CD14-positive monocyte (primary cell): ENCODE data around the gene AAMP. TPM values are rescaled to one million over a fixed set of nuclear protein-coding genes. Genes with fewer than 3 reads are reported as not detected.

Experiments used
- DNase-seq, 3 donors: peaks; one replicate each; pipeline ENCODE4 v3.0.0-alpha.2; 2011 to 2022
- H2AFZ ChIP-seq: 2 replicates; pipeline ENCODE4 v1.6.0; 2012; ENCODE audit warnings: mild to moderate bottlenecking, low read depth, low read length, inconsistent platforms; ENCODE audit not compliant: insufficient read depth, poor library complexity, severe bottlenecking
- H3K27ac ChIP-seq, 2 donors: 1 replicate in 1 of 2; 2 replicates in 1 of 2; pipeline ENCODE4 v1.5.1; 2012 to 2013; ENCODE audit warnings: low read length in 2 of 2, control low read depth in 1 of 2, inconsistent platforms in 1 of 2, low read depth in 1 of 2, mild to moderate bottlenecking in 1 of 2
- H3K27me3 ChIP-seq, 2 donors: one replicate each; pipeline versions ENCODE4 v1.6.0 to v1.6.1; 2011 to 2013; ENCODE audit warnings: low read length in 2 of 2; ENCODE audit not compliant: control insufficient read depth in 2 of 2, insufficient read depth in 2 of 2
- H3K36me3 ChIP-seq, 2 donors: replicated peaks in 1 of 2; 1 replicate in 1 of 2; 2 replicates in 1 of 2; pipeline versions ENCODE4 v1.5.1 to v1.6.1; 2012 to 2013; ENCODE audit warnings: low read length in 2 of 2, control low read depth in 1 of 2, inconsistent platforms in 1 of 2, mild to moderate bottlenecking in 1 of 2; ENCODE audit not compliant: insufficient read depth in 2 of 2, control insufficient read depth in 1 of 2
- H3K4me1 ChIP-seq, 2 donors: 1 replicate in 1 of 2; 2 replicates in 1 of 2; pipeline versions ENCODE4 v1.5.1 to v1.6.1; 2012 to 2013; ENCODE audit warnings: low read length in 2 of 2, control low read depth in 1 of 2, inconsistent platforms in 1 of 2, mild to moderate bottlenecking in 1 of 2, moderate library complexity in 1 of 2; ENCODE audit not compliant: insufficient read depth in 2 of 2, control insufficient read depth in 1 of 2
- H3K4me2 ChIP-seq: replicated peaks from 2 replicates; pipeline ENCODE3; 2012; ENCODE audit warnings: low read length, moderate library complexity, mild to moderate bottlenecking; ENCODE audit not compliant: poor library complexity, severe bottlenecking; ENCODE audit errors: extremely low read depth
- H3K4me3 ChIP-seq, 3 experiments: fragments of 200-600 bp in 1 of 3; sonication (generic) in 1 of 3; replicated peaks in 1 of 3; 1 replicate in 2 of 3; 2 replicates in 1 of 3; pipeline ENCODE4 v1.5.1; 2011 to 2013; ENCODE audit warnings: low read length in 3 of 3, mild to moderate bottlenecking in 3 of 3, control low read depth in 2 of 3, low read depth in 2 of 3, inconsistent platforms in 1 of 3, moderate library complexity in 1 of 3
- H3K79me2 ChIP-seq: 2 replicates; pipeline ENCODE4 v1.6.0; 2012; ENCODE audit warnings: mild to moderate bottlenecking, control low read depth, inconsistent platforms, low read length, moderate library complexity; ENCODE audit not compliant: insufficient read depth
- H3K9ac ChIP-seq: 2 replicates; pipeline ENCODE4 v1.6.0; 2017; ENCODE audit warnings: low read length, mild to moderate bottlenecking; ENCODE audit not compliant: insufficient read depth, poor library complexity, severe bottlenecking
- H3K9me3 ChIP-seq, 2 donors: replicated peaks in 1 of 2; 1 replicate in 1 of 2; 2 replicates in 1 of 2; pipeline versions ENCODE4 v1.5.1 to v1.6.1; 2012 to 2013; ENCODE audit warnings: low read length in 2 of 2, control low read depth in 1 of 2; ENCODE audit not compliant: control insufficient read depth in 1 of 2, insufficient read depth in 1 of 2
- H4K20me1 ChIP-seq: 2 replicates; pipeline ENCODE4 v1.6.0; 2012; ENCODE audit warnings: mild to moderate bottlenecking, low read length, control low read depth, moderate library complexity; ENCODE audit not compliant: insufficient read depth
- H3K27ac Mint-ChIP-seq, 7 donors: one replicate each; pipeline ENCODE4 v1.8.0; 2020; ENCODE audit warnings: mild to moderate bottlenecking in 7 of 7, mixed read lengths in 7 of 7, moderate library complexity in 6 of 7, inconsistent platforms in 2 of 7
- H3K27me3 Mint-ChIP-seq, 3 donors: one replicate each; pipeline ENCODE4 v1.8.0; 2021 to 2022; ENCODE audit warnings: low read depth in 3 of 3, mild to moderate bottlenecking in 3 of 3, mixed read lengths in 3 of 3, moderate library complexity in 3 of 3, inconsistent platforms in 1 of 3
- H3K36me3 Mint-ChIP-seq, 2 donors: one replicate each; pipeline ENCODE4 v1.8.0; 2020; ENCODE audit warnings: mixed read lengths in 2 of 2, inconsistent platforms in 1 of 2, mild to moderate bottlenecking in 1 of 2
- H3K4me1 Mint-ChIP-seq: one replicate; pipeline ENCODE4 v1.8.0; 2020; ENCODE audit warnings: mild to moderate bottlenecking, mixed read lengths
- H3K4me3 Mint-ChIP-seq, 2 donors: one replicate each; pipeline ENCODE4 v1.8.0; 2020; ENCODE audit warnings: mild to moderate bottlenecking in 2 of 2, mixed read lengths in 2 of 2, moderate library complexity in 1 of 2
- H3K9me3 Mint-ChIP-seq, 7 donors: one replicate each; pipeline ENCODE4 v1.8.0; 2020 to 2022; ENCODE audit warnings: mixed read lengths in 7 of 7, mild to moderate bottlenecking in 6 of 7, moderate library complexity in 6 of 7, inconsistent platforms in 2 of 7
- WGBS: methylation state at CpG from one replicate; pipeline ENCODE4 v1.1.5; 2013; ENCODE audit warnings: missing lambda C conversion rate; ENCODE audit not compliant: insufficient coverage; 5-methylcytosine and 5-hydroxymethylcytosine counted together
- intact Hi-C, 2 donors: fragments of 100-400 bp; cut with micrococcal nuclease; formaldehyde crosslinking; loops; one replicate each; pipeline versions ENCODE4 v1.15.0 to v1.15.1; 2023
- polyA plus RNA-seq, 3 donors: library from polyadenylated mRNA; depleted of rRNA in 1 of 3; unstranded in 2 of 3; stranded (reverse) in 1 of 3; fragments of 300-500 nt in 2 of 3; fragments of >200 nt in 1 of 3; fragmentation: Illumina TruSeq in 2 of 3; gene quantifications; 1 replicate in 2 of 3; 2 replicates in 1 of 3; pipeline ENCODE4 v1.2.3, GENCODE V29; 2012 to 2021
- TF ChIP-seq, protein P1 (sequence below): fragments of 200-600 bp; IDR thresholded peaks from one replicate; pipeline ENCODE4 v1.8.0; 2022; ENCODE audit warnings: antibody characterized with exemption, mild to moderate bottlenecking

AAMP gene
- polyA plus RNA-seq, 3 donors, result 90.8 to 108 (median 98.7) TPM

DNA sequence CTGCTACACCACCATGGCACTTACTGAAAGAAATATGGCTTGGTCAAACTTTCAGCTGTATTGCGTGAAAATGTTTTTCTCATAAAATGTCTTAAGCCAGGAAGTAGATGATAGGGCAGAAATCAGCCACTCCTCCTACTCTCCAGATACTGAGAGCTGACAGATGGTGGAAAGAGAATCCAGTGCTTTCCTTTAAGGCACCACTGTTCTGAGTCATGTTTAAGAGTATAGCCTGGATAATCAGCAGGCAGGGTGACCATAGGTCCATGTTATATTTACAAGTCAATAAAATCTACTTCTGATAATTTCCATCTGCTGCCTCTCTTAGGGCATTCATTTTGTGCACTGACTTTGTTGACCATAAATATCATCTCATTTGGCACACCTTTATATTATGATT is 31.1 kb downstream of the AAMP start:
- TF ChIP-seq, protein P1, sequence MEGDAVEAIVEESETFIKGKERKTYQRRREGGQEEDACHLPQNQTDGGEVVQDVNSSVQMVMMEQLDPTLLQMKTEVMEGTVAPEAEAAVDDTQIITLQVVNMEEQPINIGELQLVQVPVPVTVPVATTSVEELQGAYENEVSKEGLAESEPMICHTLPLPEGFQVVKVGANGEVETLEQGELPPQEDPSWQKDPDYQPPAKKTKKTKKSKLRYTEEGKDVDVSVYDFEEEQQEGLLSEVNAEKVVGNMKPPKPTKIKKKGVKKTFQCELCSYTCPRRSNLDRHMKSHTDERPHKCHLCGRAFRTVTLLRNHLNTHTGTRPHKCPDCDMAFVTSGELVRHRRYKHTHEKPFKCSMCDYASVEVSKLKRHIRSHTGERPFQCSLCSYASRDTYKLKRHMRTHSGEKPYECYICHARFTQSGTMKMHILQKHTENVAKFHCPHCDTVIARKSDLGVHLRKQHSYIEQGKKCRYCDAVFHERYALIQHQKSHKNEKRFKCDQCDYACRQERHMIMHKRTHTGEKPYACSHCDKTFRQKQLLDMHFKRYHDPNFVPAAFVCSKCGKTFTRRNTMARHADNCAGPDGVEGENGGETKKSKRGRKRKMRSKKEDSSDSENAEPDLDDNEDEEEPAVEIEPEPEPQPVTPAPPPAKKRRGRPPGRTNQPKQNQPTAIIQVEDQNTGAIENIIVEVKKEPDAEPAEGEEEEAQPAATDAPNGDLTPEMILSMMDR, result no peak
- no peak for DNase-seq
- Histone ChIP-seq H3K4me2 (no peak overlapping the region), H3K27ac (no peak overlapping the region), H3K9me3 (no peaks in the 10 kb centered on the region), H3K27me3 (no peaks in the 10 kb centered on the region), H3K79me2 (peaks cover 96% of the 10 kb centered on the region), H3K9ac (no peak overlapping the region), H2AFZ (no peak overlapping the region), H3K4me1 (no peaks in the 10 kb centered on the region), H3K36me3 (peaks cover 97 to 100% of the 10 kb centered on the region in 2 donors), H3K4me3 (no peak overlapping the region), H4K20me1 (peaks cover 99% of the 10 kb centered on the region)
- Mint-ChIP-seq H3K27ac (no peak overlapping the region), H3K4me3 (no peak overlapping the region), H3K36me3 (peaks cover 77 to 97% of the 10 kb centered on the region in 2 donors), H3K27me3 (peaks cover 0 to 3% (median 0%) of the 10 kb centered on the region in 3 donors), H3K9me3 (peaks cover 0 to 2% (median 0%) of the 10 kb centered on the region in 7 donors), H3K4me1 (no peaks in the 10 kb centered on the region)
- intact Hi-C loops, result no loop called here
- WGBS, result no CpG with 5 or more reads among the region's 1 CpG

DNA sequence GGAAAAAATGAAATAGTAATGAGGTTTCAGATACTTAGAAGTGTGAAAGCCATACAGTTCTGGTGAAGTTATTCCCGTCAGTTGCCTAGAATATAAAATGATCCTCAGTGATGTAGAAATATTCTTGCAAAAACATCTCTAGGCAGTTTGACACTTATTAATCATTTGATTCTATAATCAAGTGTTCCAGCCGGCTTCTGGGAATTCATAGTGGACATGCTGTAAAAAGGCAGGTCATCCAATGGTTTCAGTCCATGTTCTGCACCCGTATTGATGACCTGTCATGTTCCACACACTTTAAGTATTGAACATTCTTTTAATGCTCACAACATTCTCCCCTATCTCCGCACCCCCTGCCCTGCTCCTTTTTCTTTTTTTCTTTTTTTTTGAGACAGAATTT is 33.1 kb downstream of the AAMP start:
- H3K4me3 ChIP-seq, result no peak overlapping the region
- Mint-ChIP-seq H3K4me1 (no peaks in the 10 kb centered on the region), H3K9me3 (peaks cover 0 to 2% (median 0%) of the 10 kb centered on the region in 7 donors), H3K27me3 (no peaks in the 10 kb centered on the region), H3K36me3 (peaks cover 78 to 96% of the 10 kb centered on the region in 2 donors), H3K27ac (peak overlapping the region in 1 of 7 donors; percentile 60), H3K4me3 (no peak overlapping the region)
- intact Hi-C loops, result no loop called here
- WGBS, result 100% methylated on average over 2 of the region's 4 CpGs
- H3K9ac ChIP-seq, result no peak overlapping the region
- no peaks in the 10 kb centered on the region for H3K27me3 ChIP-seq
- no peak overlapping the region for H2AFZ ChIP-seq
- H3K79me2 ChIP-seq, result peaks cover 96% of the 10 kb centered on the region
- peaks cover 99% of the 10 kb centered on the region for H4K20me1 ChIP-seq
- H3K4me2 ChIP-seq, result no peak overlapping the region
- no peaks in the 10 kb centered on the region for H3K9me3 ChIP-seq
- TF ChIP-seq, protein P1, result no peak
- H3K36me3 ChIP-seq, result peaks cover 92 to 100% of the 10 kb centered on the region in 2 donors
- no peaks in the 10 kb centered on the region for H3K4me1 ChIP-seq
- no peak overlapping the region for H3K27ac ChIP-seq
- DNase-seq, result no peak
